ENCODE measurements around the gene APOC4. TPM values are rescaled to one million over a fixed set of nuclear protein-coding genes. Genes with fewer than 3 reads are reported as not detected.

Gene APOC4
- polyA plus RNA-seq (2013, experiment 1 of 2), result not detected
- not detected for polyA plus RNA-seq (2013, experiment 2 of 2)

DNA sequence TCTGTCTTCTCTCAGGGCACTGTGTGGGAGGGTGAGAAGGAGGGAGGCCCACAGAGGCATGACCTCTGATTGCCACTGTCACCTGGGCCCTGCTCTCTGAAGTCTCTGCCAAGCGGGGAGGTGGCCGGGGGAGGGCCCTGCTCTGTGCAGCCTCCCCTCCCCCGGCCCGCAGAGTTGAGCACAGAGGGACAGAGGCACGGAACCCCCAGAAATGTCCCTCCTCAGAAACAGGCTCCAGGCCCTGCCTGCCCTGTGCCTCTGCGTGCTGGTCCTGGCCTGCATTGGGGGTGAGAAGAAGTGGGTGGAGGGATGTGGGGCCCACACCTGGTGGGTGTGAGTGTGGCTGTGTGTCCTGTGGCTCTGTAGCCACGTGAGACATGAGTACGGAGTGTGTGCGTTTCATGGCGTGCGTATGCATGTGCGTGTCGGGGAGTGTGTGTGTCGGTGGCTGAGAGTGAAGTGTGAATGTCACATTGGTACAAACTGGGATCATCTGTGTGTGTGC, at the start of gene APOC4:
Gene APOC4, plus strand, starts transcription at position 171 of the 505 bp plus-strand sequence. Its CDS starts 41 bp downstream, at position 212.
- Histone ChIP-seq H3K27me3 (ENCODE audit: insufficient read depth, low read length) (no peaks in the 10 kb centered on the region), H3K27ac (ENCODE audit: low read depth, low read length) (no peak within 1 kb of the TSS), H3K4me3 (ENCODE audit: low read length) (no peak within 1 kb of the TSS), H3K9me3 (ENCODE audit: insufficient read depth, low read depth, low read length) (no peaks in the 10 kb centered on the region), H3K4me1 (ENCODE audit: insufficient read depth, low read length) (no peaks in the 10 kb centered on the region), H3K9ac (ENCODE audit: low read depth, low read length) (no peak within 1 kb of the TSS), H3K36me3 (ENCODE audit: insufficient read depth, low read length) (no peaks in the 10 kb centered on the region)
- 90% methylated on average over 14 of the region's 14 CpGs for WGBS

DNA sequence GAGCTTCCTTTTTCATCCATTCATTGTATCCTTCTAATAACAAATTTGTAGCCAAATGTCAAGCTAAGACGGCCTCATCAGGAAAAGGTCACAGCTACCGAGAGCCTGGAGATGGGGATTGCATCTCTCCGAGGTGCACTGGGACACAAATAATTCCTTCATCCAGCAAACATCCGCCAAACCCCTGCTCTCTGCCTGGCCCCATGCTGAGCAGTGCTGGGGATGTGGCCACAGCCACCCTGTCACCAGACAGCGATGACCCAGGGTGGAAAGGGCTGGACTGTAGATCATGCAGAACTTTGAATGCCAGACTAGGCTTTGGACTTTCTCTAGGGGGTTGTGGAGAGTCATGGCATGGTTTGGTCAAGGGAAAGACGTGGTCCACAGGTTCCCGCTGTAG, 49.1 kb upstream of the APOC4 start:
- H3K36me3 ChIP-seq (ENCODE audit: insufficient read depth, low read length), result peaks cover 66% of the 10 kb centered on the region
- peaks cover 6% of the 10 kb centered on the region; the same call in 1 of the 2 replicates for H3K4me1 ChIP-seq (ENCODE audit: insufficient read depth, low read length)
- H3K9ac ChIP-seq (ENCODE audit: low read depth, low read length), result 0 out of 2 replicates have a peak overlapping the region, but pooled peaks have one; percentile 95
- WGBS, result 97% methylated on average over 7 of the region's 7 CpGs
- no peaks in the 10 kb centered on the region for H3K27me3 ChIP-seq (ENCODE audit: insufficient read depth, low read length)
- no peak overlapping the region for H3K27ac ChIP-seq (ENCODE audit: low read depth, low read length)
- no peaks in the 10 kb centered on the region for H3K9me3 ChIP-seq (ENCODE audit: insufficient read depth, low read depth, low read length)
- 0 out of 2 replicates have a peak overlapping the region, but pooled peaks have one; percentile 93 for H3K4me3 ChIP-seq (ENCODE audit: low read length)

- Histone ChIP-seq H3K9me3 (ENCODE audit: insufficient read depth, low read depth, low read length) (no peaks in the 10 kb centered on the region), H3K4me1 (ENCODE audit: insufficient read depth, low read length) (peaks cover 6% of the 10 kb centered on the region; the same call in 1 of the 2 replicates), H3K9ac (ENCODE audit: low read depth, low read length) (no peak overlapping the region), H3K27ac (ENCODE audit: low read depth, low read length) (no peak overlapping the region), H3K4me3 (ENCODE audit: low read length) (no peak overlapping the region), H3K36me3 (ENCODE audit: insufficient read depth, low read length) (peaks cover 66% of the 10 kb centered on the region), H3K27me3 (ENCODE audit: insufficient read depth, low read length) (no peaks in the 10 kb centered on the region)
- 93% methylated on average over 18 of the region's 18 CpGs for WGBS
Observed at GRCh38 chr19:44893332-44894051, 48.5 kb upstream of the APOC4 start.

DNA sequence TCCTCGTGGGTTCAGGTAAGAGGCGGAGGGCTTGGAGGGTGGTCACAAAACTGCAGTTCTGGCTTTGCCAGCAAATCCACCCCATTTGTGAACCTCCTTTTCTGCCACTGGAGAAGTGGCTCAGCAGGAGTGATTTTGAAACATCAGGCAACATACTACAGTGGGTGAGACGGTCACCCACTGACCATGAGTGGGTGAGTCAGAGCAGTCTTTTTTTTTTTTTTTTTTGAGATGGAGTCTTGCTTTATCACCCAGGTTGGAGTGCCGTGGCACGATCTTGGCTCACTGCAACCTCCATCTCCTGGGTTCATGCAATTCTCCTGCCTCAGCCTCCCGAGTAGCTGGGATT, 48.0 kb upstream of the APOC4 start:
- Histone ChIP-seq H3K9me3 (ENCODE audit: insufficient read depth, low read depth, low read length) (no peaks in the 10 kb centered on the region), H3K4me3 (ENCODE audit: low read length) (no peak overlapping the region), H3K9ac (ENCODE audit: low read depth, low read length) (no peak overlapping the region), H3K36me3 (ENCODE audit: insufficient read depth, low read length) (peaks cover 64% of the 10 kb centered on the region), H3K27ac (ENCODE audit: low read depth, low read length) (no peak overlapping the region), H3K4me1 (ENCODE audit: insufficient read depth, low read length) (peaks cover 6% of the 10 kb centered on the region; the same call in 1 of the 2 replicates), H3K27me3 (ENCODE audit: insufficient read depth, low read length) (no peaks in the 10 kb centered on the region)
- 94% methylated on average over 6 of the region's 6 CpGs for WGBS

- Histone ChIP-seq H3K27ac (ENCODE audit: low read depth, low read length) (no peak overlapping the region), H3K9ac (ENCODE audit: low read depth, low read length) (no peak overlapping the region)
Observed at GRCh38 chr19:44894946-44895345, 47.1 kb upstream of the APOC4 start.

DNA sequence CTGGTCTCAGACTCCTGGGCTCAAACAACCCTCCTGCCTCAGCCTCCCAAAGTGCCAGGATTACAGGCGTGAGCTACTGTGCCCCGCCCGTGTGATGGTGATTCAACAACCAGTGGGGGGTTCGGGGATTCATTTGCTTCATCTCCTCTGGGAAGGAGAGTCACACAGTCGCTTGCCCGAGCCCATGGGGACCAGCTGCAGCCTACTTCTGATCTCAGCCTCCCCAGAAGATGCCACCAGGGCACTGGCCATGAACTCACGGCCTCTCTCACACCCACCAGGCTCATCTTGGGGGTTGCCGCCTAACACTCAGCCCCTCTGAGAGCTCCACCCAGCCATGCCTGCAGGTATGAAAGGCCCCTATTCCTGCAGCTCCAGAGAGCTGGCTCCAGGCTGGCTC, 44.2 kb upstream of the APOC4 start:
- Histone ChIP-seq H3K9ac (ENCODE audit: low read depth, low read length) (no peak overlapping the region), H3K36me3 (ENCODE audit: insufficient read depth, low read length) (peaks cover 95% of the 10 kb centered on the region)
- WGBS, result 93% methylated on average over 8 of the region's 8 CpGs

More at GRCh38 chr19:44894946-44895345, 47.1 kb upstream of the APOC4 start:
- H3K4me1 ChIP-seq (ENCODE audit: insufficient read depth, low read length), result peaks cover 6% of the 10 kb centered on the region; the same call in 1 of the 2 replicates
- no peaks in the 10 kb centered on the region for H3K27me3 ChIP-seq (ENCODE audit: insufficient read depth, low read length)
- WGBS, result 90% methylated on average over 9 of the region's 9 CpGs
- peaks cover 71% of the 10 kb centered on the region for H3K36me3 ChIP-seq (ENCODE audit: insufficient read depth, low read length)
- H3K9me3 ChIP-seq (ENCODE audit: insufficient read depth, low read depth, low read length), result no peaks in the 10 kb centered on the region
- no peak overlapping the region for H3K4me3 ChIP-seq (ENCODE audit: low read length)

GRCh38 chr19:44900328-44901244, 41.5 kb upstream of the APOC4 start:
- Histone ChIP-seq H3K4me3 (ENCODE audit: low read length) (no peak overlapping the region), H3K9me3 (ENCODE audit: insufficient read depth, low read depth, low read length) (no peaks in the 10 kb centered on the region), H3K36me3 (ENCODE audit: insufficient read depth, low read length) (peaks cover 72% of the 10 kb centered on the region), H3K4me1 (ENCODE audit: insufficient read depth, low read length) (no peaks in the 10 kb centered on the region), H3K9ac (ENCODE audit: low read depth, low read length) (no peak overlapping the region), H3K27me3 (ENCODE audit: insufficient read depth, low read length) (no peaks in the 10 kb centered on the region), H3K27ac (ENCODE audit: low read depth, low read length) (no peak overlapping the region)
- WGBS, result 96% methylated on average over 19 of the region's 19 CpGs

More for the DNA sequence above, 44.2 kb upstream of the APOC4 start:
- Histone ChIP-seq H3K27me3 (ENCODE audit: insufficient read depth, low read length) (no peaks in the 10 kb centered on the region), H3K27ac (ENCODE audit: low read depth, low read length) (no peak overlapping the region), H3K4me3 (ENCODE audit: low read length) (no peak overlapping the region), H3K9me3 (ENCODE audit: insufficient read depth, low read depth, low read length) (no peaks in the 10 kb centered on the region), H3K4me1 (ENCODE audit: insufficient read depth, low read length) (no peaks in the 10 kb centered on the region)

GRCh38 chr19:44903216-44903601, 38.8 kb upstream of the APOC4 start:
- 82% methylated on average over 14 of the region's 15 CpGs for WGBS
- H3K27ac ChIP-seq (ENCODE audit: low read depth, low read length), result no peak overlapping the region
- H3K4me1 ChIP-seq (ENCODE audit: insufficient read depth, low read length), result no peaks in the 10 kb centered on the region
- H3K9me3 ChIP-seq (ENCODE audit: insufficient read depth, low read depth, low read length), result no peaks in the 10 kb centered on the region
- H3K4me3 ChIP-seq (ENCODE audit: low read length), result no peak overlapping the region
- H3K36me3 ChIP-seq (ENCODE audit: insufficient read depth, low read length), result peaks cover 59% of the 10 kb centered on the region
- H3K9ac ChIP-seq (ENCODE audit: low read depth, low read length), result no peak overlapping the region
- no peaks in the 10 kb centered on the region for H3K27me3 ChIP-seq (ENCODE audit: insufficient read depth, low read length)

GRCh38 chr19:44903602-44904425, 38.2 kb upstream of the APOC4 start:
- no peaks in the 10 kb centered on the region for H3K4me1 ChIP-seq (ENCODE audit: insufficient read depth, low read length)
- H3K9ac ChIP-seq (ENCODE audit: low read depth, low read length), result no peak overlapping the region

GRCh38 chr19:44904426-44904994, 37.5 kb upstream of the APOC4 start:
- H3K36me3 ChIP-seq (ENCODE audit: insufficient read depth, low read length), result peaks cover 61% of the 10 kb centered on the region
- no peak overlapping the region for H3K9ac ChIP-seq (ENCODE audit: low read depth, low read length)
- no peaks in the 10 kb centered on the region for H3K9me3 ChIP-seq (ENCODE audit: insufficient read depth, low read depth, low read length)
- H3K27me3 ChIP-seq (ENCODE audit: insufficient read depth, low read length), result no peaks in the 10 kb centered on the region
- 88% methylated on average over 12 of the region's 12 CpGs for WGBS
- no peaks in the 10 kb centered on the region for H3K4me1 ChIP-seq (ENCODE audit: insufficient read depth, low read length)
- peak overlapping the region; percentile 58; the same call in 1 of the 2 replicates for H3K27ac ChIP-seq (ENCODE audit: low read depth, low read length)
- no peak overlapping the region; the same call in 1 of the 2 replicates for H3K4me3 ChIP-seq (ENCODE audit: low read length)

More at GRCh38 chr19:44903602-44904425, 38.2 kb upstream of the APOC4 start:
- WGBS, result 39% methylated on average over 24 of the region's 24 CpGs
- H3K4me3 ChIP-seq (ENCODE audit: low read length), result no peak overlapping the region
- H3K36me3 ChIP-seq (ENCODE audit: insufficient read depth, low read length), result peaks cover 61% of the 10 kb centered on the region
- no peaks in the 10 kb centered on the region for H3K27me3 ChIP-seq (ENCODE audit: insufficient read depth, low read length)
- no peaks in the 10 kb centered on the region for H3K9me3 ChIP-seq (ENCODE audit: insufficient read depth, low read depth, low read length)
- peak overlapping the region; percentile 58; the same call in 1 of the 2 replicates for H3K27ac ChIP-seq (ENCODE audit: low read depth, low read length)
